ENCODE data around the gene CCSER2. TPM values are rescaled to one million over a fixed set of nuclear protein-coding genes. Genes with fewer than 3 reads are reported as not detected.

The CCSER2 gene
- total RNA-seq, 1 experiment from 2014 or later: 28.9 TPM

- TF ChIP-seq REST (IDR thresholded peaks at IDR 0.05; ENCODE audit: low read depth): no peak
- TF ChIP-seq SIN3A (IDR thresholded peaks at IDR 0.05; ENCODE audit: low read depth): no peak
- TF ChIP-seq YY1 (IDR thresholded peaks at IDR 0.05; ENCODE audit: extremely low read depth, insufficient replicate concordance, low read depth, low read length): no peak
- no peak for TF ChIP-seq POLR2A (IDR thresholded peaks at IDR 0.05; ENCODE audit: borderline replicate concordance, extremely low read depth, insufficient read depth, insufficient read length)
- no peak for TF ChIP-seq SRF (IDR thresholded peaks at IDR 0.05; ENCODE audit: low read depth)
- TF ChIP-seq, protein P1, sequence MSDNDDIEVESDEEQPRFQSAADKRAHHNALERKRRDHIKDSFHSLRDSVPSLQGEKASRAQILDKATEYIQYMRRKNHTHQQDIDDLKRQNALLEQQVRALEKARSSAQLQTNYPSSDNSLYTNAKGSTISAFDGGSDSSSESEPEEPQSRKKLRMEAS (IDR thresholded peaks at IDR 0.05): no peak
Measured at GRCh38 chr10:84341983-84342382, 13.6 kb downstream of the CCSER2 start (continued).

GRCh38 chr10:84342584-84342983, 14.2 kb downstream of the CCSER2 start:
- Histone ChIP-seq H4K20me1 (ENCODE audit: insufficient read depth) (no peaks in the 10 kb centered on the region), H3K4me3 (replicated peaks in 1 of 2; ENCODE audit: low read depth in 1 of 2, low read length in 2 of 2) (no peak overlapping the region), H2AFZ (ENCODE audit: low read depth, low read length, poor library complexity, severe bottlenecking) (no peak overlapping the region), H3K9me3 (ENCODE audit: control insufficient read depth in 1 of 2, insufficient read depth in 1 of 2, low read depth in 1 of 2, low read length in 2 of 2) (no peaks in the 10 kb centered on the region), H3K9ac (ENCODE audit: low read length) (no peak overlapping the region), H3K79me2 (ENCODE audit: insufficient read depth, low read length) (peaks cover 24% of the 10 kb centered on the region), H3K27ac (ENCODE audit: low read depth, low read length) (no peak overlapping the region), H3K4me2 (ENCODE audit: low read length) (no peak overlapping the region), H3K4me1 (ENCODE audit: control insufficient read depth in 1 of 2, insufficient read depth in 2 of 2, low read length in 2 of 2) (no peaks in the 10 kb centered on the region), H3K9me2 (ENCODE audit: insufficient read depth) (no peaks in the 10 kb centered on the region), H3K27me3 (ENCODE audit: insufficient read depth, low read length) (no peaks in the 10 kb centered on the region), H3K36me3 (ENCODE audit: control insufficient read depth in 1 of 2, insufficient read depth in 2 of 2, low read length in 2 of 2) (no peaks in the 10 kb centered on the region)
- DNase-seq (ENCODE audit: low read depth, low spot score) (no peak), ATAC-seq (no peak)
- ChIA-PET POLR2A (no interaction called here), CTCF (interaction anchor here (2.0 to 3.1 kb wide), 2 partner anchors 10 to 195 kb away, joined by 8 to 11 read pairs; no protein-coding TSS in a partner anchor), RAD21 (ENCODE audit: low non-redundant PET in 1 of 2, low total read pairs in 2 of 2, uncharacterized antibody in 2 of 2, unreplicated experiment in 2 of 2) (no interaction called here)
- BruUV-seq (replicated peaks): no TSS peak
- intact Hi-C loops (cut with micrococcal nuclease): no loop called here
- TF ChIP-seq CBX3 (IDR thresholded peaks at IDR 0.05; ENCODE audit: low read depth): no peak
- TF ChIP-seq CTCF (IDR thresholded peaks at IDR 0.05 in 2 of 3, conservative IDR thresholded peaks at IDR 0.05 in 1 of 3; ENCODE audit: borderline replicate concordance in 1 of 3, insufficient read depth in 1 of 3, low read depth in 2 of 3, low read length in 2 of 3): no peak
- TF ChIP-seq ZBTB33 (IDR thresholded peaks at IDR 0.05; ENCODE audit: extremely low read depth, insufficient replicate concordance, low read length): no peak
- no peak for TF ChIP-seq RAD21 (IDR thresholded peaks at IDR 0.05; ENCODE audit: low read depth)
- TF ChIP-seq POLR2AphosphoS5 (IDR thresholded peaks at IDR 0.05; ENCODE audit: low read depth, low read length): no peak
- no peak for TF ChIP-seq EZH2 (IDR thresholded peaks at IDR 0.05)
- TF ChIP-seq SIN3A (IDR thresholded peaks at IDR 0.05; ENCODE audit: low read depth): no peak
- TF ChIP-seq POLR2A (IDR thresholded peaks at IDR 0.05; ENCODE audit: borderline replicate concordance, extremely low read depth, insufficient read depth, insufficient read length): no peak
- no peak for TF ChIP-seq SP1 (IDR thresholded peaks at IDR 0.05; ENCODE audit: low read depth)
